ENCODE data around the gene MEIS2. TPM values are rescaled to one million over a fixed set of nuclear protein-coding genes. Genes with fewer than 3 reads are reported as not detected.

Gene MEIS2
- total RNA-seq, 1 donor from 2014 or later, result 6.7 TPM

DNA sequence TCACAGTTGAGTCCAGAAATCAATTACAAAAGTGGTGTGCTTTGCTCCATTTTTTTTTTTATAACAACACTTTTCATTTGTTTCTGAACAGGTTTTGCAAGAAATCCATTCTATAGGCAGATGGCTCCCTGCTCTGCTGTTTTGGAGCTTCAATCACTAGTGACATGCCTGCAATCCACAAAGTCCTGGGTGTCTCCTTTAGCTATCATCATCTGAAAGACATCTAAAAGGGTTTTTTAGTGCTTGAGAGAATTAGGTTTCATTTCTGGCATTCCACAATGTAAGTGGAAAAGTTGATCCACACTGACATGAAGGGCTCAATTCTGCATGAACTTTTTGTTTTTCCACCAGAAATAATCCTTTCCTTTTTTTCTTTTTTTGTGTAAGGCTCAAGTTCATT is 24.0 kb upstream of the MEIS2 start:
- DNase-seq (ENCODE audit: low read depth), result no peak
- TF ChIP-seq, protein P1, sequence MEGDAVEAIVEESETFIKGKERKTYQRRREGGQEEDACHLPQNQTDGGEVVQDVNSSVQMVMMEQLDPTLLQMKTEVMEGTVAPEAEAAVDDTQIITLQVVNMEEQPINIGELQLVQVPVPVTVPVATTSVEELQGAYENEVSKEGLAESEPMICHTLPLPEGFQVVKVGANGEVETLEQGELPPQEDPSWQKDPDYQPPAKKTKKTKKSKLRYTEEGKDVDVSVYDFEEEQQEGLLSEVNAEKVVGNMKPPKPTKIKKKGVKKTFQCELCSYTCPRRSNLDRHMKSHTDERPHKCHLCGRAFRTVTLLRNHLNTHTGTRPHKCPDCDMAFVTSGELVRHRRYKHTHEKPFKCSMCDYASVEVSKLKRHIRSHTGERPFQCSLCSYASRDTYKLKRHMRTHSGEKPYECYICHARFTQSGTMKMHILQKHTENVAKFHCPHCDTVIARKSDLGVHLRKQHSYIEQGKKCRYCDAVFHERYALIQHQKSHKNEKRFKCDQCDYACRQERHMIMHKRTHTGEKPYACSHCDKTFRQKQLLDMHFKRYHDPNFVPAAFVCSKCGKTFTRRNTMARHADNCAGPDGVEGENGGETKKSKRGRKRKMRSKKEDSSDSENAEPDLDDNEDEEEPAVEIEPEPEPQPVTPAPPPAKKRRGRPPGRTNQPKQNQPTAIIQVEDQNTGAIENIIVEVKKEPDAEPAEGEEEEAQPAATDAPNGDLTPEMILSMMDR (IDR thresholded peaks at IDR 0.05; ENCODE audit: insufficient read depth, low read length, poor library complexity, severe bottlenecking), result no peak
- Histone ChIP-seq H3K27me3 (ENCODE audit: control insufficient read depth, insufficient read depth, low read length) (no peaks in the 10 kb centered on the region), H3K4me3 (ENCODE audit: low read depth, low read length) (no peak overlapping the region), H3K36me3 (ENCODE audit: control insufficient read depth, insufficient read depth, low read length) (no peaks in the 10 kb centered on the region)

DNA sequence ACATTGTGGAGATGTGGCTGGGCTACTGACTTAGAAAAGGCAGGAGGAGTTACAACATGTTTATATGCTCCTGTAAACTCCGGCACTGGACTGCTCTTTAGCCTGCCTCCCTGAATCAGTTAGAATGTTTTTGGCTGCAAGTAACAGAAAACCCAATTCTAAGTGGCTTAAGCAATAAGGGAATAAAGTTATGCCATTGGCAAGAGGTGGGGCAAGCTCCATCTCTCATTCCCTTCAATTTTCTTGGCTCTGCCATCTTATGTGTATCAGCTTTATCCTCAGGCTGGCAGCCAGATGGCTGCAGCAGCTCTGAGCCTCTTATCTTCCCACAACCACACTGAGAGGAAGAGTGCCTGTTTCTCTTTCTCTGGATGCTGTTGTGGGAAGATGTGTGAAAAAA is 22.4 kb upstream of the MEIS2 start:
- no peaks in the 10 kb centered on the region for H3K27me3 ChIP-seq (ENCODE audit: control insufficient read depth, insufficient read depth, low read length)
- TF ChIP-seq, protein P1 (IDR thresholded peaks at IDR 0.05; ENCODE audit: insufficient read depth, low read length, poor library complexity, severe bottlenecking), result no peak
- no peak overlapping the region for H3K4me3 ChIP-seq (ENCODE audit: low read depth, low read length)
- no peak for DNase-seq (ENCODE audit: low read depth)
- H3K36me3 ChIP-seq (ENCODE audit: control insufficient read depth, insufficient read depth, low read length), result no peaks in the 10 kb centered on the region

DNA sequence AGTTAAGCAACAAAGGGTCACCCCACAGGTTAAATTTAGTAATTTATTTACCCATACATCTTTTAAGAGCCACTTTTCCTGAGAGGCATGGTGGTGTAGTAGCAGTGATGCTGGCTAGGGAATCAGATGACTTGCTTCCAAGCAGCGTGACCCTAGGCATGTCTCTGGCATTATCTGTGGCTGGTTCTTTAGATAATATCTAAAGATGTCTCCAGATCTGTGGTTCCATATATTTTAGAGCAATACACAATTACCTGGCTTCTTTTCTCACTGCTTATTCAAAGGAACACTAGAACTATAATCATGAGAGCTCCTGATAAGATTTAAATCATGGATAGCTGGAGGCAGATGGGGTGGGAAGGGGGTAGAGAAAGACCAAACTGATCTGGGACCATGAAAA is 21.1 kb upstream of the MEIS2 start:
- H3K36me3 ChIP-seq (ENCODE audit: control insufficient read depth, insufficient read depth, low read length), result no peaks in the 10 kb centered on the region
- DNase-seq (ENCODE audit: low read depth), result no peak
- TF ChIP-seq, protein P1 (IDR thresholded peaks at IDR 0.05; ENCODE audit: insufficient read depth, low read length, poor library complexity, severe bottlenecking), result no peak
- H3K27me3 ChIP-seq (ENCODE audit: control insufficient read depth, insufficient read depth, low read length), result no peaks in the 10 kb centered on the region
- H3K4me3 ChIP-seq (ENCODE audit: low read depth, low read length), result no peak overlapping the region

- peaks cover 4% of the 10 kb centered on the region for H3K27me3 ChIP-seq (ENCODE audit: control insufficient read depth, insufficient read depth, low read length)
- TF ChIP-seq, protein P1 (IDR thresholded peaks at IDR 0.05; ENCODE audit: insufficient read depth, low read length, poor library complexity, severe bottlenecking), result no peak
These were observed 16.7 kb upstream of the MEIS2 start for GRCh38 chr15:37117030-37117429.

GRCh38 chr15:37115538-37115937 is 15.2 kb upstream of the MEIS2 start:
- DNase-seq (ENCODE audit: low read depth), result no peak
- Histone ChIP-seq H3K4me3 (ENCODE audit: low read depth, low read length) (no peak overlapping the region), H3K36me3 (ENCODE audit: control insufficient read depth, insufficient read depth, low read length) (no peaks in the 10 kb centered on the region), H3K27me3 (ENCODE audit: control insufficient read depth, insufficient read depth, low read length) (peaks cover 17% of the 10 kb centered on the region)
- TF ChIP-seq, protein P1 (IDR thresholded peaks at IDR 0.05; ENCODE audit: insufficient read depth, low read length, poor library complexity, severe bottlenecking), result no peak

More at GRCh38 chr15:37117030-37117429, 16.7 kb upstream of the MEIS2 start:
- DNase-seq (ENCODE audit: low read depth), result no peak
- no peaks in the 10 kb centered on the region for H3K36me3 ChIP-seq (ENCODE audit: control insufficient read depth, insufficient read depth, low read length)
- H3K4me3 ChIP-seq (ENCODE audit: low read depth, low read length), result no peak overlapping the region

- TF ChIP-seq, protein P1 (IDR thresholded peaks at IDR 0.05; ENCODE audit: insufficient read depth, low read length, poor library complexity, severe bottlenecking), result no peak
- Histone ChIP-seq H3K36me3 (ENCODE audit: control insufficient read depth, insufficient read depth, low read length) (no peaks in the 10 kb centered on the region), H3K4me3 (ENCODE audit: low read depth, low read length) (no peak overlapping the region), H3K27me3 (ENCODE audit: control insufficient read depth, insufficient read depth, low read length) (peaks cover 37% of the 10 kb centered on the region)
- DNase-seq (ENCODE audit: low read depth), result no peak
These were observed 12.8 kb upstream of the MEIS2 start for GRCh38 chr15:37112971-37113670.

Measured in kidney epithelial cell (primary cell).